HG02571 (cell line): Measurements from ENCODE around the gene RTL9.
"Not testable (repeated sequence)": the region's sequence is repeated elsewhere in the genome, so short reads cannot be mapped to it uniquely, and the experiment has no call there.

Source experiments
- ATAC-seq: cut with Tn5 transposase; IDR thresholded peaks from one replicate; pipeline ENCODE4 v1.9.1; 2021; ENCODE audit warnings: mild to moderate bottlenecking, moderate library complexity; ENCODE audit not compliant: unreplicated experiment

RTL9 gene

GRCh38 chrX:110403441-110404238, 45.0 kb downstream of the RTL9 start:
- no peak for ATAC-seq

GRCh38 chrX:110404376-110404775, 45.7 kb downstream of the RTL9 start:
- no peak for ATAC-seq

GRCh38 chrX:110406250-110406649, 47.6 kb downstream of the RTL9 start:
- not testable (repeated sequence) for ATAC-seq

GRCh38 chrX:110406822-110407221, 48.2 kb downstream of the RTL9 start:
- ATAC-seq, result no peak

- no peak for ATAC-seq
Measured at GRCh38 chrX:110407910-110408545, 49.4 kb downstream of the RTL9 start.
